GM15510 (cell line): Measurements from ENCODE around the gene FYN.

Experiments used
- POLR2A ChIP-seq: IDR thresholded peaks from 3 replicates; pipeline ENCODE4 v1.6.1; 2011; ENCODE audit warnings: borderline replicate concordance; ENCODE audit not compliant: insufficient read length; ENCODE audit errors: extremely low read depth

Gene FYN

GRCh38 chr6:111625461-111626391 lies 247.5 kb downstream of the FYN start:
- TF ChIP-seq POLR2A = no peak

DNA sequence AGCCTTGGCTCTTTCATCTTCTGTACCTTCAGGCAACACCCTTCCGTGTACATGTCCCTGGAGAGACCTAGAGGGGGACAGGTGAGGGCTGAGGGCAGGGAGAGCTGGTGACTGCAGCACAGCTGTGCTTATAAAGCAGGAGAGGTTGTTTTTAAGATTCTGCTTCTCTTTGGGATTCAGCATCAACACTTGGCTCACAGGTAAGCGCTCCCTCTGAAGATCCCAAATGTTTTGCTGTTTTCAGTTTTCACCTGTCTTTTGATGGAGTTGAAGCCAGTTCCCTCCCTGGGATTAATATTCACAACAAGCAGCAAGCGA lies 248.2 kb downstream of the FYN start:
- no peak for TF ChIP-seq POLR2A

- TF ChIP-seq POLR2A = no peak
These were observed 248.7 kb downstream of the FYN start for GRCh38 chr6:111624401-111625098.

- no peak for TF ChIP-seq POLR2A
These were observed 250.1 kb downstream of the FYN start for GRCh38 chr6:111623046-111623718.

- TF ChIP-seq POLR2A = no peak
These were observed 253.1 kb downstream of the FYN start for GRCh38 chr6:111620169-111620568.

GRCh38 chr6:111618407-111618806 lies 254.8 kb downstream of the FYN start:
- no peak for TF ChIP-seq POLR2A

DNA sequence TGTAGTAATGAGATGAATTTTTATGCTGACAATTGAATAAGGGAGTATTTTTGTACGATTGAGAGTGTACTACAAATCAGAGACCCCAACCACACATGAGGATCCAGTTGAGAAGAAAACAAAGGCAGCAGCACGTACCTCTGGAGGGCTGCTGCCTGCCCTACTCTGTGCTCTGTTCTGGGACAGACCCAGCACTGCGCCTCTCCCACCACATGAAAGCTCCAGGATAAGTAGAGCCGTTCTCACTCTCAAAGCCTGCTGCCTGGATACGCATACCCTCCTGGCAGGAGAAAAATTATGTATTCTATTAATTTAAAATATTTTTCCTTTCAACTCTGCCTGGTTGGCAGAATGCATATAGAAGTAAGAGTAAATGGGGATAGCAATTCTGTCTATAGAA lies 256.1 kb downstream of the FYN start:
- TF ChIP-seq POLR2A = no peak

GRCh38 chr6:111615916-111616612 lies 257.2 kb downstream of the FYN start:
- no peak for TF ChIP-seq POLR2A

DNA sequence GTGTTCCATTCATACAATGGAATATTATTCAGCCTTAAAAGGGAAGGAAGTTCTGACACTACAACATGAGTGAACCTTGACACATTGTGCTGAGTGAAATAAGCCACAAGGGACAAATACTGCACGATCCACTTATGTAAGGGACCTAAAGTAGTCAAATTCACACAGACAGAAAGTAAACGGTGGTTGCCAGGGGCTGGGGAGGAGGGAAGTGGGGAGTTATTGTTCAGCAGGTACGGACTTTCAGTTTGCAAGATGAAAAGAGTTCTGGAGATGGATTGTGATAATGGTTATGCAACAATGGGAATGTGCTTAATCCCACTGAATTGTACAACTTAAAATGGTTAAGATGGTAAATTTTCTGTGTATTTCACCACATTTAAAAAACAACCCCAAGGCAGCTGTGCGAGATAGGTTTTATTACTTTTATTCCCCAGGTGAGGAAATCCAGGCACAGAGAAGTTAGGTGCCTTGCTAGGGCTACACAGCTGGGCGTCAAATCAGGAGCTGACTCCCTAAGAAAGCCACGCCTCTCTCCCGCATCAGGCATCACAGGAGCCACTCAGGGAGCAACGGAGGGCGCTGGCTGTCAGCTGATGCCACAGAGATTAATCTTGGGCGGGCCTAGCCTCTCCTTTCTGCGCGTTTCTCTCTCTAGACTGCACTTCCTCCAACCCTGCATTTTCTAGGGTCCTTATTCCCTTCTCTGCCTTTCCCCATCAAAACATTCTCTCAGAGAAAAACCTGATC lies 258.2 kb downstream of the FYN start:
- no peak for TF ChIP-seq POLR2A

DNA sequence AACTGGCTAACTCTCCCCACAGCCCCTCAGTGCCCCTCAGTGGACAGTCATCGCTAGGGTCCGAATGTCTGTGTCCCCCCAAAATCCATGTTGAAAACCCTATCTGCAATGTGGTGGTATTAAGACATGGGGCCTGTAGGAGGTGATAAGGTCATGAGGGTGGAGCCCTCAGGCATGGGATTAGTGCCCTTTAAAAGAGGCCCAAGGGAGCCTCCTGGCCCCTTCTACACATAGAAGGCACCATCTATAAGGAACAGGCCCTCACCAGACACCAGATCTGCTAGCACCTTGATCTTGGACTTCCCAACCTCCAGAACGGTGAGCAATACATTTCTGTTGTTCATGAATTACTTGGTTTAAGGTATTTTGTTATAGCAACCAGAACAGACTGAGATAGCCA lies 260.9 kb downstream of the FYN start:
- TF ChIP-seq POLR2A = no peak

GRCh38 chr6:111610548-111611172 lies 262.6 kb downstream of the FYN start:
- TF ChIP-seq POLR2A = no peak
